Right lobe of liver (tissue), 4 donors: ENCODE results near the gene TMPRSS15.

Experiments
- CTCF ChIP-seq, 4 donors: fragments of 200-600 bp in 3 of 4; fragments of 450-650 bp in 1 of 4; IDR thresholded peaks; one replicate each; pipeline versions ENCODE4 v1.5.1 to v1.8.0; 2016 to 2022; ENCODE audit warnings: antibody characterized with exemption in 4 of 4, mild to moderate bottlenecking in 2 of 4
- POLR2A ChIP-seq: fragments of 450-650 bp; IDR thresholded peaks from one replicate; pipeline ENCODE4 v1.6.1; 2017; ENCODE audit warnings: antibody characterized with exemption, mild to moderate bottlenecking
- donor health status: DM: no; HTN: no; CAD: no.
- donor health status: DM: no; HTN: no; CAD: no.
- donor health status: DM: no; HTN: yes; CAD: no.

DNA sequence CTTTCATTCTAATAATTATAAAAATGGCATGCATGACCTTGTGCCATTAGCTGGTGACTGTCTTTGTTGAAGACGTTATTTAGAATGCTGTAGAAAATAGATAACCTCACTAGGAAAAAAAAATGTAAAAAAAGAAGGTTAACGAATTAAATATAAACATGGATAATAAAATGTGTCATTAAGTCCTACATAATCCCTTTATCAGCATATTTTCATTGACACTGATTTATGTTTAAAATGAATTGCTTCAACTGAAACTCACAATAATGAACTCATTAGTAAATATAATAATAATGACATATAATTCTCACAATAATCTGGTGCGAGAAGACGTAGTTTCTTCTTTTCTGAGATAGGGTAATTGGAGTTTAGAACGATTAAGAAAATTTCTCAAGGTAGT is 4.7 kb downstream of the TMPRSS15 start:
- TF ChIP-seq POLR2A = no peak
- TF ChIP-seq CTCF (IDR thresholded peaks at IDR 0.05) = no peak
